HG02642 (cell line): ENCODE data around the gene MACC1.

Source experiments
- ATAC-seq: cut with Tn5 transposase; IDR thresholded peaks from one replicate; pipeline ENCODE4 v1.9.1; 2021; ENCODE audit warnings: mild to moderate bottlenecking; ENCODE audit not compliant: unreplicated experiment, poor library complexity

The MACC1 gene

DNA sequence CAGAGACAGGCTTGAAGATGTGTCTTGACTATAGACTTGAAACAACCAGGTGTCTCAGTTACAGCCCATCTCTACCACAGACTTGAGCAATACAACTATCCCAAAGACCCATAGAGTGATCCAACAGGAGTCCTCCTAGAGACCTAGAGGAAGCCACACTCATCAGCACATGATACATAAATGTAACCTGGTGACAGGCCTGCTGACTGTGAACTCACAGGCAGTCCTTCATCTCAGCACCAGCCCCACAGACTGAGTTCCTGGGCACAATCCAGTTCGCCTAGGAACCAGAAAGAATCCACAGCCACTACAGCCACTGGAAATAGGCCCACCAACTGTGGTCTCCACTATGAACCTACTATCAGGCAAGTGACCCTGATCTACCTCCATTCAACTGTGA lies 121.3 kb downstream of the MACC1 start:
- no peak for ATAC-seq

DNA sequence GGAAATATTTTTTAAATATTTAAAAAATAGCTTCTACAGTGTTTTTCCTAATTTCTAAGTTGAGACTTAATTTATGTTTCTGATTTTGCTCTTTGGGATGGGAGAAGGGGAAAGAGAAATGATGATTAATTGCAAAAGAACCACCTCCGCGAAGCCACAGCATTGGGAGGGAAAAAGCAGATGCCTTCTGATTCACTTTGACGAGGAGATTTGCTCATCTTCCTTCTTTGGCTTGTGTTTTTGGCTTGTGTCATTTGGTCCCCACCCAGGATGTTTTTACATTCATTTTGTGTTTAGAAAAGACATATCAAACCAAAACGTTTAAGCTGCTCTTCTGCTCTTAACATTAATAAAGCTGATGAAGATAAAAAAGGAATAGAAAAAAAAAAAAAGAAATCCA lies 121.7 kb downstream of the MACC1 start:
- no peak for ATAC-seq

DNA sequence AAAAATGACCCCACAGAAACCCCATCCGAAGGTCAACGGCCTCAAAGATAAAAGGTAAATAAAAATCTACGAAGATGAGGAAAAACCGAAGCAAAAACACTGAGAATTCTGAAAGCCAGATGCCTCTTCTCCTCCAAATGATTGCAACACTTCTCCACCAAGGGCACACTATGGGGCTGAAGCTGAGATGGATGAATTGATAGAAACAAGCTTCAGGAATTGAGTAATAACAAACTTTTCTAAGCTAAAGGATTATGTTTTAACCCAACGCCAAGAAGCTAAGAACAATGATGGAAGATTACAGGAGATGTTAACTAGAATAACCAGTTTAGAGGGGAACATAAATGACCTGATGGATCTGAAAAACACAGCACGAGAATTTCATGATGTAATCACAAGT lies 127.8 kb downstream of the MACC1 start:
- no peak for ATAC-seq

- no peak for ATAC-seq
Observed at GRCh38 chr7:20085086-20085485, 132.1 kb downstream of the MACC1 start.
